HG03135 (cell line): ENCODE data around the gene MYEOV.

Experiments
- ATAC-seq: cut with Tn5 transposase; IDR thresholded peaks from one replicate; pipeline ENCODE4 v1.9.1; 2021; ENCODE audit warnings: mild to moderate bottlenecking, moderate library complexity; ENCODE audit not compliant: unreplicated experiment

MYEOV gene

GRCh38 chr11:69301081-69301454 is 7.1 kb downstream of the MYEOV start:
- ATAC-seq: no peak

DNA sequence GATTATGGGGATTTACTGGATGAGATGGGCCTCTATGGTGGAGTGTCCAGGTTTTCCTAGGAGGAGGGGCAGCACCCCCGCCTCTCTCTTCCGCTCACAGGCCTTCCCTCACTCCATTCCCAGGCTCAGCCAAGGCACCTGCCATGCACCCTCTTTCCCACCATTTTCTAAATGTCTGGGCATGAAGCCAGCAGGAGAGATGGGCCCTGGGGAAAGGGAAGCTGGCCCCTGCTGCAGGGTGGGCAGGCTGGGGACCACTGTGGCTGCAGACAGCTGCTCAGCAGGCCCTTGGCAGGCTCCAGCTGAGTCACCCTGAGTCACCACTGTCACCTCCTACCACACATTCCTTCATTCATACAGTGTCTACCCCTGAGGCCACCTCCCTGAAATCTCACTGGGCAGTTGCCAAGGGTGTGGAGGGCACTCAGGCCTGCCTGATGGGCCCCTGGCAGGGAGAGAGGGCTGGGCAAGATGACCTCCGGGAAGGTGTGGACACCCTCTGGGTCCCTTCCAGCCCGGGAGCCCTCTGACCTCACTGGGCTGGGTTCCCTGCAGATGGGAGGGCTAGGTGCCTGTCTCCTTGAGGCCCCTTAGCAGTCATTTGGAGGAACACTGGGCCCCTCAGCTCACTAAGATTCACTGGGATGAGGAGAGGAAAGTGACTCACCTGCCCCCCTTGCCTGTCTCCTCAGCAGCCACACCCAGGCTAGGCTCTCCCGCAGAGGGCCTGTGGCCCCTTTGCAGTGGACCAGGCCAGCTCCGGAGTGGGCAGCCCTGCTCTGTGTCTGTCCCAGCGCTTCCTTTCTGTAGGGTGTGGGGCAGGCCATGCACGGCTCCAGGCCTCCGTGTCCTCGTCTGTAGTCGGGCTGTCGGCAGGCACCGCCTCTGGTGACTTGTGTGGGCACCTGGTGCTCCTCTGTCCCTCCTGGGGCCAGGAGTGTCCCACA is 7.8 kb downstream of the MYEOV start:
- no peak for ATAC-seq

- no peak for ATAC-seq
Measured at GRCh38 chr11:69302447-69303020, 8.6 kb downstream of the MYEOV start.

GRCh38 chr11:69303427-69303826 is 9.5 kb downstream of the MYEOV start:
- ATAC-seq: no peak

- ATAC-seq: no peak
Measured at GRCh38 chr11:69304258-69304657, 10.3 kb downstream of the MYEOV start.

DNA sequence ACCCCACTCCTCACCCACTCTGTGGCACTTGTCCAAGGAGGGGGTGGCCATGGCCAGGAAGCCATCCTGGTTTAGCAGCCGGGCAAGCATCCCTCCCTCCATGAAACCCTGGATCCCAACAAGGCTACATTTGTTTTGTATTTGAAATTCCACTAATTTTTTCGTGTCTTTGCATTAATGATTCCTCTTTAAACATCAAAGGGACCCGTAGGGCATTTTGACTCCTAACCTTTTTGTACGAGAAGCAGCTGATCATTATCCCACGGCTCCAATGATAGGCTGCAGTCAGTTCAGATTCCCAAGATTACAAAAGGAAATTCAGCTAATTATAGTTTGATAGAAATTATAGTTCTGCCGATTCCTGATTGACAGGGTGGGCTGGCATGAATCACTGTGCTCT is 10.7 kb downstream of the MYEOV start:
- no peak for ATAC-seq

DNA sequence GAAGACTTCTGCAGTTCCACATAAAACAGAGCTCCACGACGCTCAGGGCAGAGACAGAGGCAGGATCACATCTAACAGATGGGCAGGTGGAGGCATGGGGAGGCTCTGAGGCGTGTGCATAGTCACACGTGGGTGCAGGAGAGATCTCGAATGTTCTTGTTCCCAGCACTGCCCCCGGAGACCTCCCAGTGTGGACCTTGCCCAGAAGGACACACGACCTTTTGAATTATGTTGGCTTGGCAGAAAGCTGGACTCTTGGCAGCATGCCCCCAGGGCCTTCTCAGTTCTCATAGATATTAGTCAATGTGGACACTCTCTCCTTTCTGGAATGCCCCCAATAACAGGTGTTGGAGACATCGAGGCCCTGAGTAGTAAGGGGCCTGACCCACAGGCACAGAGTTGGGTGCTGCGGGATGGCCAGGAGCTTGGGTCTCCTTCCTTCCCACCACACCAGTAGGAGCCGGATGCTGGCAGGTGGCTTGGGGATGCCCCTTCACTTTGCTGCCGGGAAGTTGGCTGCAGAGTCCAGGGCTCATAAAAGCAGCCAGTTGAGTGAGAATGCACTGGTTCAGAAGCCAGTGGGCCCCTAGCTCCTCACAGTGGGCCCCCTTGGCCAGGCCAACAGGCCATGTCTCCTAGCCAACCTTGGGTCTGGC is 12.1 kb downstream of the MYEOV start:
- ATAC-seq: no peak

- ATAC-seq: no peak
Measured at GRCh38 chr11:69306821-69307220, 12.9 kb downstream of the MYEOV start.

GRCh38 chr11:69307421-69307820 is 13.5 kb downstream of the MYEOV start:
- no peak for ATAC-seq

GRCh38 chr11:69307871-69308431 is 14.0 kb downstream of the MYEOV start:
- ATAC-seq: no peak

- ATAC-seq: no peak
Measured at GRCh38 chr11:69308491-69308911, 14.5 kb downstream of the MYEOV start.

- no peak for ATAC-seq
Measured at GRCh38 chr11:69308936-69309615, 15.1 kb downstream of the MYEOV start.

- no peak for ATAC-seq
Measured at GRCh38 chr11:69309631-69310280, 15.8 kb downstream of the MYEOV start.

DNA sequence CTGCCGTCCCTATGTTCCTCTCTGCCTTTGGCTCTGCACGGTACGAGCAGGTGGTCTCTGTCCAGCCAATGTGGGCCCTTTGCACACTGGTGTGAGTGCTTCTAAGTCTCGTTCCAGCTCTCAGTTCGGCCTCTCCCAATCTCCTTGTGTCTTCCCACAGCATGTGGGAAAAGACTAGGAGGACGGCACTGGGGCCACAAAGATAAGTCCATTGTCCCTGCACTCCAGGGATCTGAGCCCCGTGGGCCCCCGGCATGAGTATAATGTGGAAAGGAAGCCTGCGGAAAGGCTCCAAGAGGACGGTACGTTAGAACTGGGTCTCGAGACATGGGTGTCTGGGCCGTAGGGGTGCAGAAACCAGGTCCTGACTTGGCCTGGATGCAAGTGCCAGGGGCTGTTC is 16.4 kb downstream of the MYEOV start:
- no peak for ATAC-seq

GRCh38 chr11:69310934-69311766 is 17.2 kb downstream of the MYEOV start:
- no peak for ATAC-seq

- ATAC-seq: no peak
Measured at GRCh38 chr11:69311767-69312385, 17.9 kb downstream of the MYEOV start.

- no peak for ATAC-seq
Measured at GRCh38 chr11:69312453-69313404, 18.8 kb downstream of the MYEOV start.

- no peak for ATAC-seq
Measured at GRCh38 chr11:69313992-69314391, 20.0 kb downstream of the MYEOV start.
